Keratinocyte (primary cell): Measurements from ENCODE around the gene ZNF180. TPM values are rescaled to one million over a fixed set of nuclear protein-coding genes. Genes with fewer than 3 reads are reported as not detected.

Experiments used
- DNase-seq: peaks from one replicate; pipeline ENCODE4 v3.0.0-alpha.2; 2011; ENCODE audit warnings: low read depth, missing footprints, low spot score
- FAIRE-seq: peaks from 2 replicates; lab custom pipeline; 2011; peaks lifted over from hg19 to GRCh38; lab: Jason Lieb, UNC
- H2AFZ ChIP-seq: 2 replicates; pipeline ENCODE4 v1.6.0; 2012; ENCODE audit warnings: low read length, control low read depth, inconsistent platforms; ENCODE audit not compliant: control insufficient read depth
- H3K27ac ChIP-seq: 2 replicates; pipeline ENCODE4 v1.5.1; 2011; ENCODE audit warnings: low read length; ENCODE audit not compliant: control insufficient read depth, insufficient read depth
- H3K27me3 ChIP-seq: 3 replicates; pipeline ENCODE4 v1.6.0; 2011; ENCODE audit warnings: low read length; ENCODE audit not compliant: control insufficient read depth, insufficient read depth; ENCODE audit errors: extremely low read depth
- H3K36me3 ChIP-seq, 2 experiments: 2 replicates in 1 of 2; 3 replicates in 1 of 2; pipeline ENCODE4 v1.5.1; 2011; ENCODE audit warnings: low read length in 2 of 2, mild to moderate bottlenecking in 1 of 2; ENCODE audit not compliant: control insufficient read depth in 2 of 2, insufficient read depth in 2 of 2; ENCODE audit errors: extremely low read depth in 1 of 2
- H3K4me1 ChIP-seq: 3 replicates; pipeline ENCODE4 v1.5.1; 2011; ENCODE audit warnings: low read length; ENCODE audit not compliant: control insufficient read depth, insufficient read depth; ENCODE audit errors: extremely low read depth
- H3K4me2 ChIP-seq: 3 replicates; pipeline ENCODE4 v1.6.0; 2011; ENCODE audit warnings: low read depth, low read length; ENCODE audit not compliant: control insufficient read depth, insufficient read depth; ENCODE audit errors: extremely low read depth
- H3K4me3 ChIP-seq, 3 experiments: fragments of 200-600 bp in 1 of 3; sonication (generic) in 1 of 3; 2 replicates in 2 of 3; 3 replicates in 1 of 3; pipeline ENCODE4 v1.5.1; 2011 to 2016; ENCODE audit warnings: low read length in 3 of 3, mild to moderate bottlenecking in 3 of 3, control low read depth in 2 of 3, inconsistent platforms in 1 of 3, low read depth in 1 of 3, mixed read lengths in 1 of 3, mixed run types in 1 of 3, moderate library complexity in 1 of 3; ENCODE audit not compliant: control insufficient read depth in 2 of 3, insufficient read depth in 2 of 3; ENCODE audit errors: extremely low read depth in 1 of 3
- H3K79me2 ChIP-seq: 2 replicates; pipeline ENCODE4 v1.6.0; 2012; ENCODE audit warnings: low read length; ENCODE audit not compliant: control insufficient read depth, insufficient read depth
- H3K9ac ChIP-seq: 3 replicates; pipeline ENCODE4 v1.6.0; 2011; ENCODE audit warnings: low read length; ENCODE audit not compliant: control insufficient read depth, insufficient read depth; ENCODE audit errors: extremely low read depth
- H3K9me1 ChIP-seq: 3 replicates; pipeline ENCODE4 v1.6.0; 2011; ENCODE audit warnings: low read length; ENCODE audit not compliant: control insufficient read depth, insufficient read depth; ENCODE audit errors: extremely low read depth
- H3K9me3 ChIP-seq: 2 replicates; pipeline ENCODE4 v1.5.1; 2012; ENCODE audit warnings: low read depth, low read length; ENCODE audit not compliant: control insufficient read depth
- H4K20me1 ChIP-seq: 3 replicates; pipeline ENCODE4 v1.6.0; 2011; ENCODE audit warnings: low read length; ENCODE audit not compliant: control insufficient read depth, insufficient read depth; ENCODE audit errors: extremely low read depth
- CTCF ChIP-seq, 3 experiments: IDR thresholded peaks in 1 of 3; conservative IDR thresholded peaks in 1 of 3; optimal IDR thresholded peaks in 1 of 3; 2 replicates in 2 of 3; 3 replicates in 1 of 3; pipeline versions ENCODE3 to v1.5.1; 2011; ENCODE audit warnings: low read length in 3 of 3, mild to moderate bottlenecking in 3 of 3, moderate library complexity in 2 of 3, control low read depth in 1 of 3, inconsistent platforms in 1 of 3; ENCODE audit not compliant: insufficient read depth in 2 of 3; ENCODE audit errors: extremely low read depth in 1 of 3
- EZH2 ChIP-seq: IDR thresholded peaks from one replicate; pipeline ENCODE4 v1.6.1; 2012; ENCODE audit warnings: inconsistent platforms, mild to moderate bottlenecking, low read length, moderate library complexity
- dilution Hi-C: fragments of 300-500 bp; cut with MboI; formaldehyde crosslinking; loops from one replicate; pipeline ENCODE4 v1.7.0; 2020; ENCODE audit warnings: low sequenced_read_pairs; ENCODE audit not compliant: extremely low pct_ligation_motif_present
- polyA plus RNA-seq, 5 experiments: library from polyadenylated mRNA; depleted of rRNA in 3 of 5; stranded (reverse) in 3 of 5; stranded (forward) in 1 of 5; unstranded in 1 of 5; fragments of >200 nt; gene quantifications; 1 replicate in 1 of 5; 2 replicates in 3 of 5; 3 replicates in 1 of 5; pipeline versions ENCODE4 v1.2.1 to v1.2.3, GENCODE V29; 2011 to 2012; ENCODE audit warnings: missing spikeins in 2 of 5, low read depth in 1 of 5, low replicate concordance in 1 of 5

The ZNF180 gene
- polyA plus RNA-seq, 1 donor (not counting 4 experiments of a cell fraction or from before 2014, with no cell fraction given) = 2.6 TPM

- Histone ChIP-seq H3K36me3 (no peaks in the 10 kb centered on the region), H3K27me3 (peaks cover 5% of the 10 kb centered on the region), H2AFZ (no peak overlapping the region), H3K9ac (no peak overlapping the region), H4K20me1 (no peaks in the 10 kb centered on the region), H3K9me1 (no peaks in the 10 kb centered on the region), H3K27ac (no peak overlapping the region), H3K4me1 (no peaks in the 10 kb centered on the region), H3K4me2 (no peak overlapping the region), H3K4me3 (no peak overlapping the region), H3K9me3 (no peaks in the 10 kb centered on the region), H3K79me2 (no peaks in the 10 kb centered on the region)
- dilution Hi-C loops = no loop called here
- no peak for TF ChIP-seq EZH2
- TF ChIP-seq CTCF (optimal IDR thresholded peaks at IDR 0.05 in 1 of 3, IDR thresholded peaks at IDR 0.05 in 1 of 3, conservative IDR thresholded peaks at IDR 0.05 in 1 of 3; ENCODE audit: extremely low read depth in 1 of 3, insufficient read depth in 2 of 3, low read length in 3 of 3) = peak in 1 of 3 experiments; percentile 3
- no peak for DNase-seq
- FAIRE-seq = no peak
Measured at GRCh38 chr19:44525721-44526430, 25.6 kb upstream of the ZNF180 start.

GRCh38 chr19:44521370-44521769 lies 21.0 kb upstream of the ZNF180 start:
- no peak overlapping the region for H2AFZ ChIP-seq
- H3K4me2 ChIP-seq = no peak overlapping the region
- TF ChIP-seq EZH2 (no peak), CTCF (optimal IDR thresholded peaks at IDR 0.05 in 1 of 3, IDR thresholded peaks at IDR 0.05 in 1 of 3, conservative IDR thresholded peaks at IDR 0.05 in 1 of 3; ENCODE audit: extremely low read depth in 1 of 3, insufficient read depth in 2 of 3, low read length in 3 of 3) (no peak)
- no peaks in the 10 kb centered on the region for H4K20me1 ChIP-seq
- H3K9me3 ChIP-seq = no peaks in the 10 kb centered on the region
- H3K79me2 ChIP-seq = no peaks in the 10 kb centered on the region
- peaks cover 5% of the 10 kb centered on the region for H3K27me3 ChIP-seq
- DNase-seq (no peak), FAIRE-seq (no peak)
- no peaks in the 10 kb centered on the region for H3K9me1 ChIP-seq
- H3K9ac ChIP-seq = no peak overlapping the region
- no peaks in the 10 kb centered on the region for H3K36me3 ChIP-seq
- H3K4me1 ChIP-seq = no peaks in the 10 kb centered on the region
- no peak overlapping the region for H3K27ac ChIP-seq
- dilution Hi-C loops = no loop called here
- no peak overlapping the region for H3K4me3 ChIP-seq
